ENCODE results near the gene RNF151. TPM values are rescaled to one million over a fixed set of nuclear protein-coding genes. Genes with fewer than 3 reads are reported as not detected.

The RNF151 gene
- polyA plus RNA-seq, 1 donor from 2014 or later, result not detected

DNA sequence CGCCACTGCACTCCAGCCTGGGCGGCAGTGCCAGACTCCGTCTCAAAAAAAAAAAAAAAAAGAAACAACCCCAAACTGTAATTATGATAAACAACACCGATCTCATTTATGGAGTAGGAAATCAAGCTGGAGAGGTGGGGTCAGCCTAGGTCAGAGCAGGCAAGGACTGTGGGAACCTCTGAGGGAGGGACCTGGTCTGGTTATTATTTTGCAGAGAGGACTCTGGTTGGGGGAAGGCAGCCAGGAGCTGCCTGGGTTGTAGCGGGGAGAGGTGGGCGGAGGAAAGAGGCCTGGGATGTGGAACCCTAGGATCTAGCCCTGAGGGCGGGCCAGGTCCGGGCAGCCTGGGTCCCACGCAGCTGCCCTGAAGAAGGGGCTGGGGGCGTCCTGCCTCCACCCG is 37.6 kb upstream of the RNF151 start:
- Histone ChIP-seq H3K9ac (ENCODE audit: low read length) (peak overlapping the region; percentile 38), H3K9me3 (ENCODE audit: low read length) (no peaks in the 10 kb centered on the region), H3K27me3 (ENCODE audit: insufficient read depth, low read depth, low read length) (no peaks in the 10 kb centered on the region), H4K20me1 (ENCODE audit: insufficient read depth) (no peaks in the 10 kb centered on the region), H3K79me2 (replicated peaks; ENCODE audit: insufficient read depth, low read length) (no peaks in the 10 kb centered on the region), H3F3A (ENCODE audit: insufficient read depth, low read length, poor library complexity, severe bottlenecking) (no peaks in the 10 kb centered on the region), H3K4me3 (ENCODE audit: low read length) (peak overlapping the region; percentile 56), H3K36me3 (ENCODE audit: insufficient read depth, low read length) (no peaks in the 10 kb centered on the region), H2AFZ (ENCODE audit: low read depth, low read length) (no peak overlapping the region), H3K27ac (ENCODE audit: low read length) (no peak overlapping the region), H3K9me2 (ENCODE audit: insufficient read depth, low read length) (no peaks in the 10 kb centered on the region), H3K4me2 (ENCODE audit: low read length) (no peak overlapping the region)
- TF ChIP-seq, protein P1, sequence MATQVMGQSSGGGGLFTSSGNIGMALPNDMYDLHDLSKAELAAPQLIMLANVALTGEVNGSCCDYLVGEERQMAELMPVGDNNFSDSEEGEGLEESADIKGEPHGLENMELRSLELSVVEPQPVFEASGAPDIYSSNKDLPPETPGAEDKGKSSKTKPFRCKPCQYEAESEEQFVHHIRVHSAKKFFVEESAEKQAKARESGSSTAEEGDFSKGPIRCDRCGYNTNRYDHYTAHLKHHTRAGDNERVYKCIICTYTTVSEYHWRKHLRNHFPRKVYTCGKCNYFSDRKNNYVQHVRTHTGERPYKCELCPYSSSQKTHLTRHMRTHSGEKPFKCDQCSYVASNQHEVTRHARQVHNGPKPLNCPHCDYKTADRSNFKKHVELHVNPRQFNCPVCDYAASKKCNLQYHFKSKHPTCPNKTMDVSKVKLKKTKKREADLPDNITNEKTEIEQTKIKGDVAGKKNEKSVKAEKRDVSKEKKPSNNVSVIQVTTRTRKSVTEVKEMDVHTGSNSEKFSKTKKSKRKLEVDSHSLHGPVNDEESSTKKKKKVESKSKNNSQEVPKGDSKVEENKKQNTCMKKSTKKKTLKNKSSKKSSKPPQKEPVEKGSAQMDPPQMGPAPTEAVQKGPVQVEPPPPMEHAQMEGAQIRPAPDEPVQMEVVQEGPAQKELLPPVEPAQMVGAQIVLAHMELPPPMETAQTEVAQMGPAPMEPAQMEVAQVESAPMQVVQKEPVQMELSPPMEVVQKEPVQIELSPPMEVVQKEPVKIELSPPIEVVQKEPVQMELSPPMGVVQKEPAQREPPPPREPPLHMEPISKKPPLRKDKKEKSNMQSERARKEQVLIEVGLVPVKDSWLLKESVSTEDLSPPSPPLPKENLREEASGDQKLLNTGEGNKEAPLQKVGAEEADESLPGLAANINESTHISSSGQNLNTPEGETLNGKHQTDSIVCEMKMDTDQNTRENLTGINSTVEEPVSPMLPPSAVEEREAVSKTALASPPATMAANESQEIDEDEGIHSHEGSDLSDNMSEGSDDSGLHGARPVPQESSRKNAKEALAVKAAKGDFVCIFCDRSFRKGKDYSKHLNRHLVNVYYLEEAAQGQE (IDR thresholded peaks at IDR 0.05; ENCODE audit: borderline replicate concordance), result no peak
- no peak for TF ChIP-seq SMC3 (conservative IDR thresholded peaks at IDR 0.05; ENCODE audit: poor library complexity)
- TF ChIP-seq MXI1 (conservative IDR thresholded peaks at IDR 0.05; ENCODE audit: poor library complexity, severe bottlenecking), result no peak
- TF ChIP-seq POLR2AphosphoS5 (IDR thresholded peaks at IDR 0.05), result no peak
- TF ChIP-seq RAD21 (conservative IDR thresholded peaks at IDR 0.05), result no peak
- TF ChIP-seq EZH2 (IDR thresholded peaks at IDR 0.05; ENCODE audit: borderline replicate concordance, insufficient read depth, low read length, poor library complexity, severe bottlenecking), result no peak
- TF ChIP-seq EP300 (conservative IDR thresholded peaks at IDR 0.05; ENCODE audit: poor library complexity, severe bottlenecking), result no peak

- Histone ChIP-seq H3K9me3 (ENCODE audit: low read length) (no peaks in the 10 kb centered on the region), H3K27ac (ENCODE audit: low read length) (no peak overlapping the region), H3K36me3 (ENCODE audit: insufficient read depth, low read length) (no peaks in the 10 kb centered on the region), H3F3A (ENCODE audit: insufficient read depth, low read length, poor library complexity, severe bottlenecking) (no peaks in the 10 kb centered on the region), H3K9ac (ENCODE audit: low read length) (peak overlapping the region; percentile 38), H3K79me2 (replicated peaks; ENCODE audit: insufficient read depth, low read length) (no peaks in the 10 kb centered on the region), H3K4me3 (ENCODE audit: low read length) (peak overlapping the region; percentile 56), H3K9me2 (ENCODE audit: insufficient read depth, low read length) (no peaks in the 10 kb centered on the region), H3K4me2 (ENCODE audit: low read length) (no peak overlapping the region), H4K20me1 (ENCODE audit: insufficient read depth) (no peaks in the 10 kb centered on the region), H3K27me3 (ENCODE audit: insufficient read depth, low read depth, low read length) (no peaks in the 10 kb centered on the region), H2AFZ (ENCODE audit: low read depth, low read length) (no peak overlapping the region)
- TF ChIP-seq TAF1 (IDR thresholded peaks at IDR 0.05; ENCODE audit: low read depth) (no peak), EZH2 (IDR thresholded peaks at IDR 0.05; ENCODE audit: borderline replicate concordance, insufficient read depth, low read length, poor library complexity, severe bottlenecking) (no peak), POLR2AphosphoS5 (IDR thresholded peaks at IDR 0.05) (no peak), SMC3 (conservative IDR thresholded peaks at IDR 0.05; ENCODE audit: poor library complexity) (peak; percentile 84), MXI1 (conservative IDR thresholded peaks at IDR 0.05; ENCODE audit: poor library complexity, severe bottlenecking) (peak; percentile 28), RAD21 (conservative IDR thresholded peaks at IDR 0.05) (peak; percentile 73), CTCF (IDR thresholded peaks at IDR 0.05; ENCODE audit: poor library complexity, severe bottlenecking) (peak; percentile 95), EP300 (conservative IDR thresholded peaks at IDR 0.05; ENCODE audit: poor library complexity, severe bottlenecking) (no peak)
- TF ChIP-seq, protein P1 (IDR thresholded peaks at IDR 0.05; ENCODE audit: borderline replicate concordance), result no peak
Measured at GRCh38 chr16:1929578-1930337, 36.9 kb upstream of the RNF151 start.

Measured in neural cell (in vitro differentiated cells).